ENCODE results near the gene LZTR1.
A peak's percentile ranks its signal among the peaks of the same experiment; 100 is the strongest.
"Not testable (repeated sequence)": the region's sequence is repeated elsewhere in the genome, so short reads cannot be mapped to it uniquely, and the experiment has no call there.

Gene LZTR1

DNA sequence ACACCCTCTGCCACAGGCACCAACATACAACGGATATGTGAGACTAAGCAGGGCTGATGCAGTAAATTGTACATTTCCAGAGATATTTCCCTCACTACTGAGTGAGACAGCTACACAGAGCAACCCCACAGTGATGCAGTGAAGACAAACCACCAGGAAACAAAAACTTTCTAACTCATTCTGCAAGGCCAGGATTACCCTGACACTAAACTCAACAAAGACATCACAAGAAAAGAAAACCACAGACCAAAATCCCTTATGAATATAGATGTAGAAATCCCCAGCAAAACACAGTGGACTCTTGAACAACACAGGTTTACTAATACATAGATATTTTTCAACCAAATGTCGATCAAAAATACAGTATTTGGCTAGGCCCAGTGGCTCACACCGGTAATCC is 51.8 kb downstream of the LZTR1 start:
- no peak for DNase-seq (ENCODE audit: low read depth)

DNA sequence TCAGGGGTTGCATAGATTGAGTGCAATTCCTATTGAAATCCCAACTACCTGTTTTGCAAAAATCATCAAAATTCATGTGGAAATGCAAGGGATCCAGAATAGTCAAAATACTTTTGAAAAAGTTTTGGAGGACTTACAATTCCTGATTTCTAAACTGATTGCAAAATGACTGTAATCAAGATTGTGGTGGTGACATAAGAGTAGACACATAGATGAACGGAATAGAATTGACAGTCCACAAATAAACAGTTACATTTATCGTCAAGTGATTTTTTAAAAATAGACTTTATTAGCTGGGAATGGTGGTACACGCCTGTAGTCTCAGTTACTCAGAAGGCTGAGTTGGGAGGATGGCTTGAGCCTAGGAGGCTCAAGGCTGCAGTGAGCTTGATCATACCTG is 52.9 kb downstream of the LZTR1 start:
- DNase-seq (ENCODE audit: low read depth), result peak; percentile 29

GRCh38 chr22:21038405-21038804 is 56.3 kb downstream of the LZTR1 start:
- peak; percentile 65 for DNase-seq (ENCODE audit: low read depth)

- DNase-seq (ENCODE audit: low read depth), result not testable (repeated sequence)
Observed at GRCh38 chr22:21039158-21039557, 57.1 kb downstream of the LZTR1 start.

DNA sequence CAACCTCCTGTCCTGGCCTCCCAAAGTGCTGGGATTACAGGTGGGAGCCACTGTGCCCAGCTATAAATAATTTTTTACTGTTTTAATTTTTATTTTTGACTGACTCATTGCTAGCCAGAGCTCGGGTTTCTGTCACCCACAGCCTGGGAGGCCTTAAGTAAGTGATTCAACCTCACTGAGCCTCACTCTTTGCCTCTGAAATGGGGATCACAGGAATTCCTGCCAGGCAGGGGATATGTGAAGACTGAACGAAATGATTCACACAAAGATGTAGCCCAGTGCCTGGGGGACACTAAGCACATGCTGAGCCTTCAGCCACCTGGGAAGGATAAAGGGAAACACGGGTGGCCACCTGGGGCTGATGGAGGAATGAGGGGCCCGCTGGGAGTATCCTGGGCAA is 59.8 kb downstream of the LZTR1 start:
- peak; percentile 80 for DNase-seq (ENCODE audit: low read depth)

GRCh38 chr22:21042978-21043859 is 61.1 kb downstream of the LZTR1 start:
- DNase-seq (ENCODE audit: low read depth), result peak; percentile 54

DNA sequence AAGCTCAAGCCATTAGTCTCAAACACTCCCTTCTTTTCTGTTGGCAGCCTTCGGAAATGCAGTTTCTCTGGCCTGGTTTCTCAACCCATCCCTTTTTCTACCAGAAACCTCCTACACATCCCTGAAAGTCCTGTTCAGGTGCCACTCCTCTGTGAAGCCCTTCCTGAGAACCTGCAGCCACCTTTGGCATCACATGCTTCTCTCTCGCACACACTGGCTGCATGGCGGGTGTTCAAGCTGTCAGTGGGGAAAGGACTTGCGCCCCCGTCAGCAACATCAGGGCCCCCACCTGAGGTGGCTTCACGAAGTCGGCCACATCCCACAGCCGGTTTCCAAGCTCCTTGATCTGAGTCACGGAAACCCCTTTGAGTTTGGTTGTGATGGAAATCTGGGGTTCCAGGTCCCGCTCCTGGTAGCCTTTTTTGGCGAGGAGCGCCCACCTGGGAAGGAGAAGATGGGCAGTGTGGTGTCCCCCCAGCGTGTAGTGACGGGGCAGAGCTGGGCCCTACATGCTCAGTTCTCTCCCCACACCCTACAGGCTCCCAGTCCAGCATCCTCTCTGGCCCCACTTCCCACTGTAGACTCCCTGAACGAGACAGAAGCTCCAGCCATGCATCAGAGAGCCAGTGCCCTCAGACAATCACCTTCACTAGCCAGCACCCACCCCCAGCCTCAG is 61.9 kb downstream of the LZTR1 start:
- no peak for DNase-seq (ENCODE audit: low read depth)

GRCh38 chr22:21044931-21045584 is 63.0 kb downstream of the LZTR1 start:
- DNase-seq (ENCODE audit: low read depth), result peak; percentile 87

DNA sequence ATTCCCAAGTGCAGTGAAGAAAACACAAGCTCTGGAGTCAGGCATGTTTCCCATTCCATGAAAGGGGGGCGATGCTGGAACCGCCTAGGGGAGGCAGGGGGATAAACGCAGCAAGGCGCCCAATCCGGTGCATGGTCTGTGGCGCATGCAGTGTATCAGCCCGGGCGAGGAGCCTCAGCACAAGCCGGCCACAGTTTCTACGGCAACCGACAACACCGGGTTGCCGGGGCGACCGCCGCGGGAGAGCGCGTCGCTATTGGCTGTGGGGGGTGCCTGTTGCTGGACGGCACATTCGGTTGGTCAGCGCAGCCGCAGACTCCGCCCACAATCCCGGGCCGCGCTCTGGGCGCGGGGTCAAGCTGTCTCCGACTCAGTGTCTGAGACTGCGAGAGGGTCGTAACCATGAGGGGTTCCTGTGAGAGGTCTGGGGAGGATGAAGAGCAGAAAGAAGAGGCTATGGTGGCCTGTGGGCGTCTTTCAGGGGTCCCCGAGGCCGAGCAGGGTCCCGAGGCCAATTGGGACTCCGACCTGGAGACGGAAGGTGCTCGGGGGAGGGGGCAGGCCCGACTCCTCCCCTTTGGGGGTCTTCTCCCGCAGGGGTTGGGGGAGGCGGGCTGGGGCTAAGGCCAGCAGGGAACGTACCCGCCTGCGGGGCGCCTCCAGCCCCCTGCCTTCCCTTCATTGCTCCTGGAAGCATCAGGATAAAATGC is 63.6 kb downstream of the LZTR1 start, which contains the start of gene LRRC74B:
LRRC74B (plus strand) TSS at position 362 of the 710 bp plus-strand sequence; CDS start at position 403, 41 bp downstream.
- DNase-seq (ENCODE audit: low read depth), result peak; percentile 91

DNA sequence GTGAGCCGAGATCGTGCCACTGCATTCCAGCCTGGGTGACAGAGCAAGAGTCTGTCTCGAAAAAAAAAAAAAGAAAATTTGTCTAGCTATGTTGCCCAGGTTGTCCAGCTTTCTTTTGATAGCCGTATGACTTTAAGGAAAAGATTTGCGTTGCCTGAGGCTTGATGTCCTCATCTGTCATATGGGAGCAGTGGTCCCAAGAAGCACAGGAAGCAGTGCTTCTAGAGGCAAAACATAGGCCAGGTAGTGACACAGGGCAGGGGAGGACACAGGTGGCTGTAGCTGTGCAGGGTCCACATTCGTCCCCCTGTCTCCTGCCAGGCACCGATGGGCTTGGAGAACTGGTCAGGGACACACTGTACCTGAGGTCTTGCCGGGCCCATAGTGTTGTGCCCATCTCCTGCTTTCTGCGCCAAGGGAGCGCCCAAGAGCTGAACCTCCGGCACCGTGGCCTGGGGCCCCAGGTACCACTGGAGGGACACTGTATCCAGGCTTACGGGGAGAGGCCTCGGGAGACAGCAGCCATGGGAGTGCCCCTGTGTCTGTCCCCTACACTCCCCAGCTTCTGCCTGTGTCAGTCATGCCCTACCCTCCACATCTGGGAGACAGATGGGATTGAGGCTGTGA is 65.1 kb downstream of the LZTR1 start:
- DNase-seq (ENCODE audit: low read depth), result no peak

- DNase-seq (ENCODE audit: low read depth), result no peak
Observed at GRCh38 chr22:21047730-21048129, 65.6 kb downstream of the LZTR1 start.

DNA sequence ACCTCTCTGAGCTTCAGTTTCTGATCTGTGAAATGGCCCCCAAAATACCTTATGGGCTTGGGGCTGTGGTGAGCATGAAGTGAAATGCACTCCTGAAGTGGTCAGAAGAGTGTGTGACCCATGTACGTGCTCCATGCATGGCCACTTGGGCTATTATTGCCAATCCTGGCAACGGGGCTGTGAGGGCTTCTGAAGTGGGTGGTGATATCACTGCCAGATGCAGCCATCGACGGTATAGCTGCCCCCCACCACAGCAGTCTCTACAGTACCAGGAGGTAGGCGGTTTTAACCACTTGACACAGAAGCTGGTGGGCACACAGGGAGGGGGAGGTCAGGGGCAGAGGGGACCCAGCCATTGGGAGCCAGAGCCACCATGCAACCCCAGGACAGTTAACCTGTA is 66.4 kb downstream of the LZTR1 start:
- DNase-seq (ENCODE audit: low read depth), result not testable (repeated sequence)

Measured in EH (cell line).